ENCODE data around the gene CNBD2.
"Not testable (repeated sequence)": the region's sequence is repeated elsewhere in the genome, so short reads cannot be mapped to it uniquely, and the experiment has no call there.

CNBD2 gene

DNA sequence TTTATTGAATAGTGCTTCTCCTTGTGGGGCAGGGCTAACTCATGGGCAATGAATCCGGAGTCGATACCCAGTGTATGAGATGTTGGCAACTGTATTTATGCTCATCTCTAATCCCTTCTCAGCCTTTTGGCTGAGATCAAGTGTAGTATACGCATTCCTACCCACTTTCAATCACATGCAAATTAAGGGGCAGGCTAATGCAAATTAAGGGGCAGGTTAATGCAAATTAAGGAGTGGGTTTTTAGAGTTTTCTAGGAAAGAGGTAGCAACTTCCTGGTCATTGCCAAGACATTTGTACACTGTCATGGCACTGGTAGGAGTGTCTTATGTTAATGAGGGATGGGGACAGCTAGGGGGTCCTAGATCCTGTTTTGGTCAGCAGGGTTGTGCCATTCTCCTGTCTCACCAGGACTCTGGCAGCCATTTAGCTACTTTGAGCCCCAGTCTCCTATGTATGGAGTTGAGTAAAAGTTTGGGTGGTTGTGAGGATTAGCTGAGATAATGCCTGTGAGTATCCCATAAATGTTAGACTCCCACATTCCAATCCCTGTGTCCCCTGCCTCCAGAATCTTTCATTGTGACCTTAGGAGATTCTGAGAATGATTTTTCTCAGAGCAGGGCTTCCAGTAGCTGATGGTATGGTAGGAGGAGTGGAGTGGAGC is at the start of gene CNBD2:
CNBD2 (plus strand) TSS at position 612 of the 662 bp plus-strand sequence. CDS start 173 bp downstream, outside the sequence.
- no peak for DNase-seq

GRCh38 chr20:35920523-35920922 is 47.9 kb upstream of the CNBD2 start:
- no peak for DNase-seq

GRCh38 chr20:35929301-35929700 is 39.1 kb upstream of the CNBD2 start:
- DNase-seq: no peak

DNA sequence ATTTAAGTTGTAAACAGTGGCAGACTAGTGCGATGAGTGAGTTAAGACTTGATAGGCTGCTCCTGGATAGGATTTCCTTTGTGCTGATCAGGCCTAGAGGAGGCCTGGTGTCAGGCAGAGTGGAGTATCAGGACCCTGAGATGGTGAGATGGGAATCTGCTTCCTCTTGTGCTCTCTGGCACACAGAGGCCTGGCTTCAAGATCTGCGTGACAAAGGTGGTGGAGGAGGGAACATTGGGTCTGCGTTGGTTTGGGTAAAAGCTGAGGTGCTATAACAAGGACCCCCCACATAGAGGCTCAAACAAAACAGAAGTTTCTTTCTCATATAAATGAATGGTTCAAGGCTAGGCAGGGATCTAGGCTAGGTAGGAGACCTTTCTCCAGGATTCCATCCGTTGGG is 34.3 kb upstream of the CNBD2 start:
- DNase-seq: no peak

- DNase-seq: no peak
These were observed 29.1 kb upstream of the CNBD2 start for GRCh38 chr20:35939264-35939663.

GRCh38 chr20:35941620-35942019 is 26.8 kb upstream of the CNBD2 start:
- no peak for DNase-seq

DNA sequence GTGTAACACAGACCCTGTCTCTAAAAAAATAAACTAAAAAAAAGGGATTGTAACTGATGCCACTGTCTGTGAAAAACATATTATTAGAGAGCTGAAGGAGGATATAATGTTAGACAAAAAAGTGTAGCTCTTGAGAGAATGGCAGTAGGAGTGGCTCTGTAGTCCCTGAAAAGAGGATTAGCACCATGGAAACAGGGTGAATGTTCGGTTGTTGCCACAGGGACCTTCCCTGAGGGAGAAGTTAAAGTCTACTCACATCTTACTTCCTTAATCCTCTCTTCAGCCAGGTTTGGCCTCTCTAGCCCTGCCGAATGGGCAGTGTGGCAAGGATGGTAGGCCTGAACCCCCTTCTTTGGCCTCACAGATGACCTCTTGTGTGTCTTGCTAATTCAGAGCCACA is 26.1 kb upstream of the CNBD2 start:
- DNase-seq: no peak

DNA sequence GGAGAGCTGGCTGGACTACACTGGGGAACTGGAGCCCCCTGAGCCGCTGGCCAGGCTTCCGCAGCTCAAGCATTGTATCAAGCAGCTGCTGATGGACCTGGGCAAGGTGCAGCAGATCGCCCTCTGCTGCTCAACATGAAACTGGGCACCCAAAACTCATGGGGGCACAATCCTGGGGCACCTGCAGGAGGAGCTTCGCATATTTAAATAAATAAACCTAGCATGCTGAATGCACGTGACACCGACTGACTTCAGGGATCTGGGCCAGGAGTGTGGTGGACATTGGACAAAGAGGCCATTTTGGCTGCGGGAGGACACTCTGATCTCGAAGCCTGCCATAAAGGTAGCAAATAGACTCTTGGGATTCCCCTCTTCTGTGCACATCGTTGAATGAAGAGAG is 20.9 kb upstream of the CNBD2 start:
- peak; percentile 31 for DNase-seq

DNA sequence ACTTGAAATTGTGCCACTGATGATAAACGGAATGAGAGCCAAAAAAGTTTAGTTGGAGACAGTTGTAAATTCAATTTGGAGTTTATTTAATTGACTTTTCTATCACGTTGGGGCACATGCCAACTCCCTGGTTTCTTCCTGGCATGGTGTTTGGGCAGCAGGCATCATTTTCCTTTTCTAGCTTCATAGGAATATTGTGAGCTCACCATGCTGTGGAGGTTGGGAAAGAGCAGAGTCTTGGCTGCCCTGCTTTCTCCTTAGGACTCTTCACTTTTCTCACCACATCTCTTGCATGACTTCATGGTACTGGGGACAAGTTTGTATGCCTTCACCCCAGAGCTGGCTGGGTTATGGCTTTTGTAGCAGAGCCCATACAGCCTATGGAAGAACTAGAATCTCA is 20.5 kb upstream of the CNBD2 start:
- no peak for DNase-seq

GRCh38 chr20:35950093-35950492 is 18.3 kb upstream of the CNBD2 start:
- DNase-seq: no peak

DNA sequence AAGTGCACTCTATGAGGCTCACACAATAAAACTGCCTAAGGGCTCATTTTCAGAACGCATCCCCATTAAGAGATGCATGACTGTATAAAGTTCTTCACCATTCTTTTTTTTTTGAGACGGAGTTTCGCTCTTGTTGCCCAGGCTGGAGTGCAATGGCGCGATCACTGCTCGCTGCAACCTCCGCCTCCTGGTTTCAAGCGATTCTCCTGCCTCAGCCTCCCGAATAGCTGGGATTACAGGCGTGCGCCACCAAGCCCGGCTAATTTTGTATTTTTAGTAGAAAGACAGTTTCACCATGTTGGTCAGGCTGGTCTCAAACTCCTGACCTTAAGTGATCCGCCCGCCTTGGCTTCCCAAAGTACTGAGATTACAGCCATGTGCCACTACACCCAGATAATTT is 16.3 kb upstream of the CNBD2 start:
- DNase-seq: not testable (repeated sequence)

- no peak for DNase-seq
These were observed 15.7 kb upstream of the CNBD2 start for GRCh38 chr20:35952480-35953386.

DNA sequence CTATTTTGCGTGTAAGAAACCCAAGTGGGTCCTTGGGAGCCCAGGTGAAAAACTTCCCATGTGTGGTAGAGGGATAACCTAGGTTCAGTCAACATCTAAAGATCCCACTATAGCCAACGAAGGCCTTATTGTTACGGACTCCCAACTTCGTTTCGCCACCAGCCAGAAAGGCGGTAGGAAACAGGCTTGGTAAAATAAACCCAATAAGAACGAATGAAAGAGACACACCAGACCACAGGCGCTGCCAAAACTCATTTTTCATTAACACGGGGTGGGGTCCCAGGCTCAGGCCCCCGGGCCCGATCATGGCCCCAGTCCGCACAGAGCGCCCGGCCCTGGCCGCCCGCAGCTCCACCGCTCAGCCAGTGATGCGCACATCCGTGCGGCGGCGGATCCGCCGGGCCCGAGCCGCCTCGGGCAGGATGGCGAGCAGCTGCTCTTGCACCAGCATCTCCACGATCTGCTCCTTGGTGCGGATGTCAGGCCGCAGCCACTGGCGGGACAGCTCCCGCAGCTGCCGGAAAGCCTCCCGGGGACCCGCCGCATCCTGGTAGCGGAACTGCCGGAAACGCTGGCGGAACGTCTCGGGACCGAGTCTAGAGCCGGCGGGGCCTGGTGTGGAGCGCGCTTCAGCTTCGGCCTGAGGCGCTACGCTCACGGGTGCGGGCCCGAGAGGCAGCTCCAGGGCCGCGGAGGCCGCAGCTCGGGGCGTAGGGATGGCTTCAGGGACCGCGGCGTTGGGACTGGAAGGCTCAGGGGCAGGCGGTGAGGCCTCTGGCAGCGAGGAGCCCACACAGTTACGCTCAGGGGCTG is 14.8 kb upstream of the CNBD2 start:
- no peak for DNase-seq

DNA sequence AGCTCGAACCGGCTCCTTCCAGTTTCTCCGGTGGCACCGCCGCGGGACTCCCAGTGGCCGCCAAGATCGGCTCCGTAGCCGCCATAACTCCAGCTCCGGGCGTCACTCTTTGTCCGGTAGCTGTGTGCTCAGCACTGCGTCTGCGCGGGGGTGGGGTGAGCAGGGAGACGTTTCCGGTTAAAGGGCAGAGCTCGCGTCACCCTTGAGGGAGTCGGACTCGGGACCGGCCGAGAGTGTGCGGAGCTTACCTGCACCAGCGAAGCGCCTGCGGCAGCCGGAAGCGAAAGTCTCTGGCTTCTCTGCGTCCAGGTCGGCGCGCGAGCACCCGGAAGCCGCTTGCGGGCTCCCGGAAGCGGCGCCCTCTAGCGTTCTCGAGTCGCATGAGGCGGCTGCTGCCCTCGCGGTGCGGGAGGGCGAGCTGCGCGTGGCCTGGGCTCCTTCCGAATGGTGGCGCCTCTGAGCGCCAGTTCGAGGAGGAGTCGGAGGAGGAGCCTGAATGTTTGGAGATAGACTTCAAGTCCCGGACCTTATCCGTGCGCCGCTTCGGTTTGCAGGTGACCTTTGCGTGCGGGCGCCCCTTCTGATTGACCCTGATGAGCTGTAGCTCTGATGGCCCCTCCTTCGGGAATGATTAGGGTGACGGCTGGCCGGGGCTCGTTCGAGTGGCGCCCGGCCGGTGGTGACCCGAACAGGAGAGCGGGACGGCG is 14.0 kb upstream of the CNBD2 start, which contains the start of gene SCAND1:
SCAND1 (minus strand) TSS at position 303 of the 707 bp plus-strand sequence; CDS start at position 85, 218 bp downstream.
- DNase-seq: peak; percentile 99

DNA sequence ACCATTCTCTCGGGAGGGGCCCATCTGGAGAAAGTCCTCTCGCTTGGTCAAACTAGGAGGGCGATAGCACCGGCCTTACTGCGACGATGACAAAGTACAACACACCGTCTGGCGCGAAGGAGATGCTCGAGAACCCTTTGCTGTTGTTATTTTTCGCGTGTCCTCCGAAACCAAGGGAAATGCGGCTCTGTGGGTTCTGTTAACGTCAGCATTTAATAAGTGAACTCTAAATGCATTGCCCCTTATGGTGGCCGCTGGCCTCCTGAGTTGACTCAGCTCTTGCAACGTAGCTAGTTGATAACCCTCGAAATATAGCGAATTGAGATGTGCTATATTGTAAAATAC is 13.5 kb upstream of the CNBD2 start:
- DNase-seq: no peak

DNA sequence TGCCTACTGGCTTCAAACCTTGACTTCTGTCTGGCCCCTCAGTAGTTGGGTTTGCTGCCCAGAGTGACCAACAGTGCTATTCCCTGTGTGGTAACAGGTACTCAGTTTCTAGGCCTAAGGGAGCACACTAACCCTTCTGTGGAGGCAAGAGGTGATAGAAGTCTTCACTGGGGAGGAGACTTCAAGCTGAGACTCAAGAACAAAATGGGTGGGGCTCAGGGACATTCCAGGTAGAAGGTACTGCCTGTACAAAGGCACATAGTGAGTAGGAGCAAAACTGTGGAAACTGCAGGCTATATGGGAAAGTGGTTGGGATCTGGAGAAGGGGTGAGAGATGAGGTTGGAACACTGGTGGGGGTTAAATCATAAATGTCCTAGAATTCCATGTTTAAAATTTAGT is 11.8 kb upstream of the CNBD2 start:
- no peak for DNase-seq

DNA sequence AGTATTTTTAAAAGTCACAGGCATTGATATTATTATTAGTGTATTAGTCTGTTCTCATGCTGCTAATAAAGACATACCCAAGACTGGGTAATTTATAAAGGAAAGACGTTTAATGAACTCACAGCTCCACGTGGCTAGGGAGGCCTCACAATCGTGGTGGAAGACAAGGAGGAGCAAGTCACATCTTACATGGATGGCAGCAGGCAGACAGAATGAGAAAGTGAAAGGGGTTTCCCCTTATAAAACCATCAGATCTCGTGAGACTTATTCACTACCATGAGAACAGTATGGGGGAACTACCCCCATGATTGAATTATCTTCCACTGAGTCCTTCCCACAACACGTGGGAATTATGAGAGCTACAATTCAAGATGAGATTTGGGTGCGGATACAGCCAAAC is 9.1 kb upstream of the CNBD2 start:
- DNase-seq: not testable (repeated sequence)

DNA sequence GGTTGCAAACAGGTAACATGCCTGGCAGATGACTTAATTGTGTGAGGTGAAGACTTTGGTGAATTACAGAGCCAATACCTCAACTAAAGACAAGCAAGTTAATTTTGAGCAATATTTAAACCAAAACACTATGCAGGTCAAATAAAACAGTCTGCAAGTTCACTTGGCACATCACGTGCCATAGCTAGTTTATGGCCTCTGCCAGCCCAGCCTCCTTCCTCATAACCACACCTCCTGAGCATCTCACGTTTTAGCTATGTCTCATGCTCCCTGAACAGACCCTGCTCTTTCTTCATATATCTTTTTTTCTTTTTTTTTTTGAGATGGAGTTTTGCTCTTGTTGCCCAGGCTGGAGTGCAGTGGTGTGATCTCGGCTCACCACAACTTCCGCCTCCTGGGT is 4.5 kb upstream of the CNBD2 start:
- DNase-seq: no peak

DNA sequence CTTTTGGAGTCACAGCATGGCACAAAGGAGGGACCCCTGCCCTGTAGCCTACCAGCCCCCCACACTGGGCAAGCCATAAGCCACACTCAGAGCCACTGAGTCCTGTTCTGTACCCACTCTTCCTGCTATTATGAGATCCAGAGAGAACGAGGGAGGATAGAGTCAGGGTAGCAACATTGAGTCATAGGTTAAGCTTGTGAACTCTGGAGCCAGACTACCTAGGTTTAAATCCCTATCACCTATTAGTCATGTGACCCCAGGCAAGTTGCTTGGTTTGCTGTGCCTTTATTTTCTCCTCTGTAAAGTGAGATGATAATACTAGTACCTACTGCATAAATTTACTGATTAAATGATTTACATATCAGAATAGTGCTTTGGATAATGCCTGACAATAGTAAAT is 540 bp downstream of the CNBD2 start:
- DNase-seq: peak; percentile 23

- no peak for DNase-seq
These were observed 3.6 kb downstream of the CNBD2 start for GRCh38 chr20:35971981-35972380.

DNA sequence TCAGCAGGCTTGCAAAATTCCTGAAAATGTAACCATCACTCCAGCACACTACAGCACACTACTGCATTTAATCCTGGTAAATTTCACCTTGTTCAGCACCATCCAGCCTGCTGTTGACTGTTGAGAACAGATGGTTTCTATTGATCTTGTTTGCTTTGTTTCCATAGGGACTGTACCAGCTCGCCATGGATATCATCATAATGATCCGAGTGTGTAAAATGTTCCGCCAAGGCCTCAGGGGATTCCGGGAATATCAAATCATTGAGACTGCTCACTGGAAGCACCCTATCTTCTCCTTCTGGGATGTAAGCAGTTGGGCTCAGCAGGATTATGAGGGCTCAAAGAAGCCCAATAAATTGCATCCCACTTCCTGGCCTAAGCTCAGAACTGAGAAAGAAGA is 4.1 kb downstream of the CNBD2 start:
- DNase-seq: no peak

GRCh38 chr20:35974256-35974655 is 5.9 kb downstream of the CNBD2 start:
- no peak for DNase-seq
